CD4-positive, alpha-beta T cell treated with Interleukin-12 subunit alpha and Interleukin-12 subunit beta, for 1 hour (primary cell): ENCODE results near the gene MIEF1.
A peak's percentile ranks its signal among the peaks of the same experiment; 100 is the strongest.
"Not testable (repeated sequence)": the region's sequence is repeated elsewhere in the genome, so short reads cannot be mapped to it uniquely, and the experiment has no call there.

Source experiments
- DNase-seq: peaks from one replicate; pipeline ENCODE4 v3.0.0-alpha.2; 2020

Gene MIEF1

DNA sequence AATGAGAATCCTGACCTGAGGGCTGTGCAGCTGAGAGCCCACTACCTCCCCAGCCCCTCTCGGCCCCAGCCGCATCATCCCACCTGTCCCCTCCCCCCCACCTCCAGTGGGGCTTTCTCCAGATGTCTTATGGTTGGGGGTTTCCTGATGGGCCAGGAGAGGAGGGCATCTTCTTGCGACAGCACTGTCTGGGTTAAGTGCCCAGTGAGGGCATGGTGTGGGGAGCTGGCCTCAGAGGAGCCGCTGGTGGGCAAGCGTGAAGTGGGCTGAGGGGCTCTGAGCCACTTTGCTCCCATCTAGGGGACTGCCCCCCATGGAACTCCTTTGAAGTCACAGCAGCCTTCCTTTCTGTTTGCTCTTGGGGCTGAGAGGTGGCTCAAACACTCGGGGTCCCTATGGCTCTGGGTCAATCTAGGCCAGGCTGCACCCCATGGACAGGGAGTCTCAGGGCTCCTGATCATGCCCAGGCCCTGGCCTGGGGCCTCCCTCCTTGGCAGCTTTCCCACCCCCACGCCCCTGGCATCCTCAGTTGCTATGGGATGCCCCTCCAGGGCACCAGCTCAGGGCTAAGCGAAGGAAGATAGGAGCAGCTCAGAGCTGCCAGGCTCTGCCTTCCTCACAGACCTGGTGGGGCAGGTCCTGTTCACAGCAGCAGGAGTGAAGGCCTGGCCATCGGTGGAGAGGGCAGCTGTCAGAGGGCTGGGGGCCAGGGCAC is 11.0 kb upstream of the MIEF1 start:
- DNase-seq, result no peak

DNA sequence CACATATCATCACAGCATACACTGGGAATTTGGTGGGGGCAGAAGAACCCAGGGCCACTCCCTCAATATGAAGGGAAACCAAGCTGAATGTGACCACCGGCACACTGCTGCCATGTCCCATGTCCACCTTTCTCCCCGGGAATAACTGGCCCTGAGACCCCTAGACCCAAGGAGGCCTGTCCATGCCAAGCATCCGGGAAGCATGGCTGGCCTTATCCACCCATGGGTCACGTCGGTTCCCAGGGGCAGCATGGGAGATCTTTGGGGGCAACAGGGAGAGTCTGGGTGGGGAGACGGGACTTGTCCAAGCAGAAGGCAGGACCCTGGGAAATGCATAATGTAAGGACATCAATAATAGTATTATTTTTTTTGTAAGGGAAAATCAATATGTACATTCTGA is 10.4 kb upstream of the MIEF1 start:
- no peak for DNase-seq

GRCh38 chr22:39492186-39492585 is 9.9 kb upstream of the MIEF1 start:
- no peak for DNase-seq

- DNase-seq, result no peak
Measured at GRCh38 chr22:39493759-39494158, 8.3 kb upstream of the MIEF1 start.

DNA sequence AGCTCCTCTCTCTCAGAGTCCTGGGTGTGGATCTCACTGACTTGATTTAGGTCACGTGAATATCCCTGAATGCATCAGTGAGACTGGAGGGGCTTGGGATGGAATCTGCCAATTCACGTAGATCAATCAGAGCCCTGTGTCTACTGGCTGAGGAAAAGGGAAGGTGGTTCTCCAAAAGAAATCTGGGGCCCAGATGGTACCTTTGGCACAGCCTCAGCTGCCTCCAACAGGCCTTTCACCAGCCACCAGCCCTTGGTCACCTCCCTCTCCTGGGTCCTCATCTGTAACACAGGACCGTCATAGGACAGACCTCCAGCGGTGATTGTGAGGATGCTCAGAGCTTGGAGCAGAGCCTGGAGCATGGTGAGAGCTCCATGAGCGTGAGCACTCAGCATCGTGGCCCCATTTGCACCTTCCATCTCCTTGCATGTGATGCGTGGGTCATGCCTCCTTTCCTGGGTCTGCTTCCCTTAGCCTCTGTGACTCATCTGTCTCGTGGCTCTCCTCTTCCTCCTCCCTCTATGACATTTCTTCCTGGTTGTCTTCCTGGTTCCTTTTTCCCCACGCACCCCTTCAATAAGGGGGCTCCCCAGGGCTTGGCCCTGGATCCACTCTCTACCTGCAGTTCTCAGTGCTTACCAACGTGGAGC is 7.5 kb upstream of the MIEF1 start:
- DNase-seq, result no peak

DNA sequence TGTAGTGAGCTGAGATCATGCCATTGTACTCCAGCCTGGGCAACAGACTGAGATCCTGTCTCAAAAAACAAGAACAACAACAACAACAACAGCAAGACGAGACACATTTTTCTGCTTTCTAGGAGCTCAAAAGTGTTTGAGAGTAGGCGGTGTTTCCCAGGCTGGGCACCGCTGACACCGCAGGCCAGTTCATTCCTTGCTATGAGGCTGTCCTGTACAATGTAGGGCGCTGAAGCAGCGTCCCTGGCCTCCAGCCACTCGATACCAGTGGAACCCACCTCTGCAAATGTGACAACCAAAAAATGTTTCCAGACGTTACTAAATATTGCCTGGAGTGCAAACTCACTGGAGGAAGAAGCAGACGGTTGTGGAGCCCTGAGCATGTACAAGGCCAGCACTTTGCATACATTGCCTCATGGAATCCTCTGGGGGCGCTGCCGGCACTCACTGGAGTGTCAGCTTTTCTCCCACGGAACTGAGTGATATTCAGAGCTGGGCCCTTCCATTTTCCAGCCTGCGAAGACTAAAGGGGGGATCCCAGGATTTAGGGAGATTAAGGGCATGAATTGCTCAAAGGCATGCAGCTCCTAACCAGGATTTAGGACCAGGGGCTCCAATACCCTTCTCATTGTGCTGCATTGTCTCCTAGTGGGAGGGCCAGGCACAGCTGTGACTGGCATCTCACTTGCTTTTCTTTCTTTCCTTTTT is 5.8 kb upstream of the MIEF1 start:
- peak; percentile 58 for DNase-seq

GRCh38 chr22:39497429-39497828 is 4.7 kb upstream of the MIEF1 start:
- no peak for DNase-seq

GRCh38 chr22:39498368-39498767 is 3.7 kb upstream of the MIEF1 start:
- no peak for DNase-seq

DNA sequence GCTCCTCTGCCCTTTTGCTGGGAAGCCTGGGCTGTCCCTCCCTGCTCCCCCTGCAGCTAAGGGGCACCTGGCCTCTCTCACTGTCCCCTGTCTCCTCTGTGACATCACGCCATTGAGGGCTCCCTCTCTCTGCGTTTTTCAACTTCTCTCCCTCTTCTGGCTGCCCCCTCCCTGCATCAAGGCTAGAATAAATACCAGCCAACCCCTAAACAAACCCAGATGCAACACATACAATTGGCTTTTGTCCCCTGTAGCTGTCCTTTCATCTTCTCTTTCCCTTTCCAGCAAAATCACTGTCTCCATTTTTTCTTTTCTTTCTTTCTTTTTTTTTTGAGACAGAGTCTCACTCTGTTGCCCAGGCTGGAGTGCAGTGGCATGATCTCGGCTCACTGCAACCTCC is 3.3 kb upstream of the MIEF1 start:
- no peak for DNase-seq

GRCh38 chr22:39500101-39500500 is 2.0 kb upstream of the MIEF1 start:
- DNase-seq, result no peak

- no peak for DNase-seq
Measured at GRCh38 chr22:39501644-39502108, 414 bp upstream of the MIEF1 start.

- DNase-seq, result no peak
Measured at GRCh38 chr22:39502789-39503409, 809 bp downstream of the MIEF1 start.

GRCh38 chr22:39503630-39504029 is 1.5 kb downstream of the MIEF1 start:
- no peak for DNase-seq

- no peak for DNase-seq
Measured at GRCh38 chr22:39504071-39504470, 2.0 kb downstream of the MIEF1 start.

DNA sequence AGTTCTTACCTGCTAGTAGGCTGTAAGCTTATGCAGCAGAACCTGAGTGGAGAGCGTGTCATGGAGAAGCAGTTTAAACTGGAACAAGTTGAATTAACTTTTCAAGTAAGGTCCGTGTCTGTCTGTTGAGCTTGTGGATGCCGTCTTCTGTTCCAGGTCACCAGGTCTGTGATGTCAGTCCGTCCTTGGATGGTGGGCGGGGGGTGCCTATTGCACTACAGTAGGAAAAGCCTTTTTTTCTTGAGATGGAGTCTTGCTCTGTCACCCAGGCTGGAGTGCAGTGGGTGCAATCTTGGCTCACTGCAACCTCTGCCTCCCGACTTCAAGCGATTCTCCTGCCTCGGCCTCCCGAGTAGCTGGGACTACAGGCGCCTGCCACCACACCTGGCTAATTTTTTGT is 4.9 kb downstream of the MIEF1 start:
- DNase-seq, result not testable (repeated sequence)

DNA sequence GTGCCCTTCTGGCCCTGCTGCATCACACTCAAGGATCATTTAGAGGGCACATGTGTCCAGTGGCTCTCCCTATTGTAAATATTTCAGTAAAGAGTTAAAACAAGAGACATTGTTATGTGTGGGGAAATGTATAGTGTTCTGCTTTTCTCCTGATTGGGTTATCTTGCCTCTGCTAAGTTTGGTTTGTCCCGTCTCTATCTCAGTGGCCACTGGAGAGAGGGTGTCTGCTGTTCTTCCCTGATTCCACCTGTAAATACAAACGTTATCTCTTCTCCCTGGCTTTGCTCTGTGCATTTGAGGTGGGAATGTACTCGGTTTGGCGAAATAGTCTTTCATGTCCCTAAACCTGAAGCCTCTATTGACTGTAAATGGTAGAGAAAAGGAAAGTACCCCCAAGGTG is 6.3 kb downstream of the MIEF1 start:
- DNase-seq, result no peak

GRCh38 chr22:39510529-39511149 is 8.5 kb downstream of the MIEF1 start:
- no peak for DNase-seq

- no peak for DNase-seq
Measured at GRCh38 chr22:39511226-39511625, 9.1 kb downstream of the MIEF1 start.

DNA sequence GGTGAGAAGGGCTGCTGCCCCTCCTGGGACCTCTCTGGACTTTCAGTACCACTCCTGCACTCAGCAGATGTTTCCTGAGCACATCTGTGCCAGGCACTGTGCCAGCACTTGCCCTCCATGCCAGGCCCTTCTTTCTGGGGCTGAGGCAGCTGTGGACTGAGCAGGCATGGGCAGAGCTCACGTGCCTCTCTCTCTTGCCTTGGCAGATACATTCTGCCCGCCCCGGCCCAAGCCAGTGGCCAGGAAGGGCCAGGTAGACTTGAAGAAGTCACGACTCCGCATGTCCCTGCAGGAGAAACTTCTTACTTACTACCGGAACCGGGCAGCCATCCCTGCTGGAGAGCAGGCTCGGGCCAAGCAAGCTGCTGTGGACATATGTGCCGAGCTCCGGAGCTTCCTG is 9.9 kb downstream of the MIEF1 start:
- DNase-seq, result no peak

- no peak for DNase-seq
Measured at GRCh38 chr22:39513791-39514190, 11.7 kb downstream of the MIEF1 start.

DNA sequence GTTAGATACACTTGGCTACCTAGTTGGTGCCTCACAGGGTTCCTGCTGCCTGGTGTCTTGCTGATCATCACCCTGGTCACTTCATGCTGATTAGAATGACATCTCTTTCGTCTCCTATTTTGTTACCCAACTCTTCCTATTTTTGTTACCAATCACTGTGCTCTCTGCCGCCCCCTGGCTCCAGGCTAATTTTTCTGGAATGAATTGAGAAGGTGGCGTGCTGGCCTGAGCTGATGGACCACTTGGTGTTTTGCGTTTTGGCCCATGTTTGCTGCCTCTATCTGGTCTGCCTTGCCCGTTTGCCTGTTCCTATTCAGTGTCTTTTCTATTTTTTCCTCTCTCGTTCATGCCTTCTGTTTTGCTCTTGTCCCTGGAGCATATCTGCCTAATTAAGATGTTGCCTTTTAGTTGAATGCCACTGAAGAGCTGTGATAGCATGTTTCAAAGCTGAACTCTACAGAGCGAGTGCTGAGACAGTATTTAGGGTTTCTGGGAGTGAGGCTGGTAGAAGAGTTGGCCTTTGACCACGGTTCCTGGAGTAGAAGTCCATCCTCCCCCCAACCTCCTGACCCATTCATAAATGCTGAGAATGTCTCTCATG is 12.4 kb downstream of the MIEF1 start:
- peak; percentile 49 for DNase-seq

DNA sequence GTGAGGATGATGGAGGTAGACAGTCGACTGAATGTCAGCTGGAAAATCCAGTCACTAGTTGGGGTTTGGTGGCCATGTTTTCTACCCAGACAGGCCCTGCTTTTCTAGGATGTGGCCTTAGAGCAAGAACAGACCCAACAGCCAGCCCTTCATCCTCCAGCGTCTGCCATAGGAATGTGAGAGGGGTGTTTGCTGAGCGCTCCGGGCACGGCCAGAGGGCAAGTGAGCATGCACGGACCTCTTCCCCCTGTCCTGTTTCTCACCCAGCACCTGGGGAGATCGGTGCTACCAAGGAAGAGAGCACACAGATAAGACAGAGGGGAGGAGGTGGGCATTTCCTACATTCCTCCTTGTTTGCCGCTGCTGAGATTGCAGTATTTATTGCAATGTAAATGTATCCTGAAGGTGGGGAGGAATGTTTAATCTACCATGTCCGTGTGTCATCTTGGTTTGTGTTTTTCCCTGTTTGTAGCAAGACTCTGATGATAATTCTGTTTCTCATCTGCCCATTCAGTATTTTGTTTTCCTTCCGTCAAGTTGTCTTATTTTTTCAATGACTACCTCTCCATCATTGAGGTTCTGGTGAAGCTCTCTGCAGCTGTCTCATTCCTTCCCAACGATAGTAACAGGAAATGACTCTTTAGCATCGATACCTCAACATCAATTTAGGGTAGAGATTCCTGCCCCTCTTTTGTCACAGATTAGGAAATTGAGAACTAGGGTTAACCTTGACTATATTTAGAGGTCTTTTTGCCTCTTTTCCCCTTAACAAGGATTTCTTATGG is 13.4 kb downstream of the MIEF1 start:
- no peak for DNase-seq
